ENCODE data around the gene DCPS.
"Not testable (repeated sequence)": the region's sequence is repeated elsewhere in the genome, so short reads cannot be mapped to it uniquely, and the experiment has no call there.

The DCPS gene

GRCh38 chr11:126385991-126386728, 82.3 kb downstream of the DCPS start:
- DNase-seq: no peak

GRCh38 chr11:126386729-126387071, 82.8 kb downstream of the DCPS start:
- DNase-seq: not testable (repeated sequence)

- DNase-seq: no peak
These were observed 84.0 kb downstream of the DCPS start for GRCh38 chr11:126387857-126388256.

GRCh38 chr11:126390272-126390867, 86.5 kb downstream of the DCPS start:
- DNase-seq: no peak

- DNase-seq: no peak
These were observed 87.6 kb downstream of the DCPS start for GRCh38 chr11:126391286-126391954.

GRCh38 chr11:126391970-126392632, 88.2 kb downstream of the DCPS start:
- DNase-seq: no peak

- no peak for DNase-seq
These were observed 88.8 kb downstream of the DCPS start for GRCh38 chr11:126392633-126393013.

- DNase-seq: no peak
These were observed 89.3 kb downstream of the DCPS start for GRCh38 chr11:126393143-126393542.

- no peak for DNase-seq
These were observed 90.2 kb downstream of the DCPS start for GRCh38 chr11:126394036-126394435.

GRCh38 chr11:126394634-126395072, 90.8 kb downstream of the DCPS start:
- not testable (repeated sequence) for DNase-seq
